GM12873 (cell line): Measurements from ENCODE around the gene C3orf18.

ENCODE experiments used
- TF ChIP-seq, protein P1 (sequence below): IDR thresholded peaks from 2 replicates; pipeline ENCODE4 v1.5.1; 2012; ENCODE audit warnings: low read depth, mild to moderate bottlenecking, moderate library complexity, low read length, control low read depth; ENCODE audit not compliant: insufficient read depth; ENCODE audit errors: missing control alignments

C3orf18 gene

DNA sequence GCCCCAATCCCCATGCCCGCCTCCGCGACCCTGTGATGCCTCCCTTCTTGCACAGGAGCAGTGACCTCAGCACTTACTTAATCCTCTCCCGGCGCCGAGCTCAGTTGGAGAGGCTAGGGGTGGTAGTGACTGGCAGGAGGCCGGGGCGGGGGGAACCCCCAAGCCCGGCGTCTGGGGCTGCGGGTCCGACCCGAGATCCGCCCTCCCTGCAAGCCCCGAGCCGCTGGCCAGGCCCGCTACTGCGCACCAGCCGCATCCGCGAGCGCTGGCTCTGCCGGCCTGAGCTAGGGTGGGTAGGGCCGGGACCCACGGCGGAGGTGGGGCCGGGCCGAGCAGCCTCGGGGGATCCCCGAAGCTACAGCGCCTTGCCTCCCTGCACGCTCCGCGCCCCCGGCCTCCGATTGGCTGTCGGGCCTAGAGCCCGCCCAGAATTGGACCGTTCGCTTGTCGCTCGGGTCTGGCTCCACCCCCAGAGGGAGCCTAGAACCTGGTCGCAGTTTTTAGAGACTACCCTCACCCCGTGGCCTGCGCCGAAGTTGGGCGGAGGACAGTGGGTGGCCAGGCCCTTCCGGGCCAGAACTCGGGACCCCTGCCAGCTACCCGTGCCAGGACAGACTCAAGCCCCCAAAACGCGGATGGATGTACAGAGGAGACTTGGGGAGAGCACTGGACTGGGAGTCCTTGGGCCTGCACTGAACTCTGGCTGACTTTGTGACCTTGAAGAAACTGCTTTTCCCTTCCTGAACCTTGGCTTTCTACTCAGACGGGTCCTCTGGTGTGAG lies at the start of gene C3orf18:
TSS of gene C3orf18 (minus strand) at position 362 of the 782 bp plus-strand sequence. CDS start 2,048 bp downstream, outside the sequence.
- TF ChIP-seq, protein P1, sequence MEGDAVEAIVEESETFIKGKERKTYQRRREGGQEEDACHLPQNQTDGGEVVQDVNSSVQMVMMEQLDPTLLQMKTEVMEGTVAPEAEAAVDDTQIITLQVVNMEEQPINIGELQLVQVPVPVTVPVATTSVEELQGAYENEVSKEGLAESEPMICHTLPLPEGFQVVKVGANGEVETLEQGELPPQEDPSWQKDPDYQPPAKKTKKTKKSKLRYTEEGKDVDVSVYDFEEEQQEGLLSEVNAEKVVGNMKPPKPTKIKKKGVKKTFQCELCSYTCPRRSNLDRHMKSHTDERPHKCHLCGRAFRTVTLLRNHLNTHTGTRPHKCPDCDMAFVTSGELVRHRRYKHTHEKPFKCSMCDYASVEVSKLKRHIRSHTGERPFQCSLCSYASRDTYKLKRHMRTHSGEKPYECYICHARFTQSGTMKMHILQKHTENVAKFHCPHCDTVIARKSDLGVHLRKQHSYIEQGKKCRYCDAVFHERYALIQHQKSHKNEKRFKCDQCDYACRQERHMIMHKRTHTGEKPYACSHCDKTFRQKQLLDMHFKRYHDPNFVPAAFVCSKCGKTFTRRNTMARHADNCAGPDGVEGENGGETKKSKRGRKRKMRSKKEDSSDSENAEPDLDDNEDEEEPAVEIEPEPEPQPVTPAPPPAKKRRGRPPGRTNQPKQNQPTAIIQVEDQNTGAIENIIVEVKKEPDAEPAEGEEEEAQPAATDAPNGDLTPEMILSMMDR: no peak

DNA sequence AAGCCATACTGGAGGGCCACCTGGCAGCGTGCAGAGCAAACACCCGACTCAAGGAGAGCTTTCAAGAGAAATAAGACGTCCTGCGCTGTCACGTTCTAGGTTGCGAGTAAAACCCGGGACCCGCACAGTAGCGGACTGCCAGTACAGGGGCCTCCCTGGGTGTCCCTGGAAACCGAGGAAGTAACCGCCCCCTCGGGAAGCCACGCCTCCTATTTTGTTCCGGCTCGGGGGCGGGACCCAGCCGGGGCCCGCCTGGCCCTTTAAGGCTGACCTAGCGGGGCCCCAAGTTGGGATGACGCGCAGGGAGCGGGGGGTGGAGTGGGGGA lies 49.2 kb upstream of the C3orf18 start:
- TF ChIP-seq, protein P1: no peak

- TF ChIP-seq, protein P1: peak; percentile 100
Observed at GRCh38 chr3:50616003-50616769, 48.6 kb upstream of the C3orf18 start.

- TF ChIP-seq, protein P1: no peak
Observed at GRCh38 chr3:50615190-50615589, 47.6 kb upstream of the C3orf18 start.

DNA sequence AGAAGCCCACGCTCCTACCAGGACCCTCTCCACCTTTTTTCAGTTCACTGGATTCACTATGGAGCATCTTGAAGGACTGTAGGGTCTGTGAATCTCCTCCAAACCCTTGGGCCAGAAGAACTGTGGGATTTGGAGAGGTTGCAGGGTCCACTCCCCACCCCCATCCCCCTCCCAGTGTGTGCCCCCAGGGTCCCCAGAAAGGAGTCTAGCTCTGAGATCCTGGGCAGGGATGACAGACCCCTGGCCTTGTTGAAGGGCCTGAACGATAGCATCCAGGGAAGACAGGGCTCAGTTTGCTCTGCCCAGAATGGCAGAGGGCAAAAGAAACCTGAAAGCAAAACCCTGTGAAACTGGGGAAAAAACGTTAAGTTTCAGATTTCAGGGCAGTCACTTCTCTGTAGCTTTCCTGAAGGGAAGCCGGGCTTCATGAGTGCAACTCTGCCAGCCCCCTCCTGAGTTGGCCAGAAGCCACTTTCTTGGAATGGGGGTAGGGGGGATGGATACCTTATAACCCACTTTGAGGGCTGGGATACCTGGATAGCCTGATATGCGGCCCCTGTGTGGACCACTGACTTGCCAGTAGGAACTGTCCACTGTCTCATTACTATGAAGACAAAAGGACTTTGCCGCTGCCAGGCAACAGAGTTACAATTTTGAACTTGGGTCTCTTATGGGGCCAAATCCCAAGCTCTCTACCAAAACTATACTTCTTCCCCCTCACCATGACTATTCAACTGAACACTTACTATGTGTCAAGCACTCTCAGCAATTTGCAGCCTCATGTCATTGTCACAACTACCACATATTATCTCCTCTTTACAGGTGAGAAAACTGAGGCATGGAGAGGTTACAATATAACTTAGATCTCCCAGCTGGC lies 45.7 kb upstream of the C3orf18 start:
- TF ChIP-seq, protein P1: no peak

DNA sequence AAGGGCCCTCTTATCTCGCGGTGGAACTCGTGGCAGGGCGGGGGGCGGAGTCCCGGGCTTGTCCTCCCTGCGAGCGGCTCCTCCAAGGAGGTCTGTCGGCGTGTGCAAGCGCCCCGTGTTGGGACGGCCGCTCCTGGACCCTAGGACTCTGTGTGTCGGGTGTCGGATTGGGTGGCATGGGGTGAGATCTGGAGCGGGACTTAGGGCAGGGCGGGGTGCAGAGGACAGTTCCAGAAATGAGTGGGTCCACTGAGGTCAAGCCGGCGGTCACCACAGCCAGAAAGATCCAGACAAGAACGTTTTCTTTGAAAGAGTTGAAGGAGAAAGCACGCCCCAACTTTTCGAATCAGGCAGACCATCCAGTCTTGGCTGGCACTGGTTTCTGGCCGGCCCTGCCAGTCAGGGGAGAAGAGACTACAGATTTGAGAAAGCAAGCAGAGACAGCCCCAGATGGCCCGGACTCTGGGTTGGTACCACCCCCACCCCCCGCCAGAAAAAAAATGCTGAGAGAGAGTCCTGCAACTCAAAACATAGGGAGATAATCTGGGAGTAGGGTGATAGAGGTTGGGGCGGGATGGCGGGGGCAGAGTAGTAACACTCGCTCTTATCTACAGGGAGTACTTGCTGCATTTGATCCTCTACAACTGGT lies 44.8 kb upstream of the C3orf18 start:
- TF ChIP-seq, protein P1: no peak
